Tibial nerve (tissue), 4 donors: ENCODE data around the gene EZH2.

Source experiments
- EP300 ChIP-seq, 2 donors: sonication (generic); formaldehyde crosslinking; IDR thresholded peaks; one replicate each; pipeline ENCODE4 v1.6.1; 2017; ENCODE audit warnings: antibody characterized with exemption in 2 of 2, mild to moderate bottlenecking in 1 of 2
- POLR2A ChIP-seq, 2 donors: fragments of 450-650 bp; IDR thresholded peaks; one replicate each; pipeline ENCODE4 v1.6.1; 2017; ENCODE audit warnings: antibody characterized with exemption in 2 of 2, mild to moderate bottlenecking in 2 of 2, moderate library complexity in 2 of 2
- TF ChIP-seq, protein P1 (sequence below), 5 experiments: fragments of 200-600 bp in 3 of 5; fragments of 450-650 bp in 2 of 5; sonication (generic) in 3 of 5; IDR thresholded peaks; one replicate each; pipeline ENCODE4 v1.5.1; 2016 to 2019; ENCODE audit warnings: antibody characterized with exemption in 5 of 5, mild to moderate bottlenecking in 3 of 5, moderate library complexity in 2 of 5

- TF ChIP-seq, protein P1, sequence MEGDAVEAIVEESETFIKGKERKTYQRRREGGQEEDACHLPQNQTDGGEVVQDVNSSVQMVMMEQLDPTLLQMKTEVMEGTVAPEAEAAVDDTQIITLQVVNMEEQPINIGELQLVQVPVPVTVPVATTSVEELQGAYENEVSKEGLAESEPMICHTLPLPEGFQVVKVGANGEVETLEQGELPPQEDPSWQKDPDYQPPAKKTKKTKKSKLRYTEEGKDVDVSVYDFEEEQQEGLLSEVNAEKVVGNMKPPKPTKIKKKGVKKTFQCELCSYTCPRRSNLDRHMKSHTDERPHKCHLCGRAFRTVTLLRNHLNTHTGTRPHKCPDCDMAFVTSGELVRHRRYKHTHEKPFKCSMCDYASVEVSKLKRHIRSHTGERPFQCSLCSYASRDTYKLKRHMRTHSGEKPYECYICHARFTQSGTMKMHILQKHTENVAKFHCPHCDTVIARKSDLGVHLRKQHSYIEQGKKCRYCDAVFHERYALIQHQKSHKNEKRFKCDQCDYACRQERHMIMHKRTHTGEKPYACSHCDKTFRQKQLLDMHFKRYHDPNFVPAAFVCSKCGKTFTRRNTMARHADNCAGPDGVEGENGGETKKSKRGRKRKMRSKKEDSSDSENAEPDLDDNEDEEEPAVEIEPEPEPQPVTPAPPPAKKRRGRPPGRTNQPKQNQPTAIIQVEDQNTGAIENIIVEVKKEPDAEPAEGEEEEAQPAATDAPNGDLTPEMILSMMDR (IDR thresholded peaks at IDR 0.05), result no peak
- TF ChIP-seq POLR2A (IDR thresholded peaks at IDR 0.05), result no peak
- no peak for TF ChIP-seq EP300 (IDR thresholded peaks at IDR 0.05)
Measured at GRCh38 chr7:148871030-148871429, 13.1 kb downstream of the EZH2 start.
